Activated CD4-positive, alpha-beta T cell treated with anti-CD3 and anti-CD28 coated beads for 24 hours (primary cell): ENCODE data around the gene DAPK3.

ENCODE experiments used
- DNase-seq, 2 donors: peaks; one replicate each; pipeline ENCODE4 v3.0.0-alpha.2; 2020; ENCODE audit warnings: low read depth in 2 of 2

DAPK3 gene

GRCh38 chr19:3916033-3916432 is 54.9 kb downstream of the DAPK3 start:
- DNase-seq, result no peak

GRCh38 chr19:3914199-3914598 is 56.7 kb downstream of the DAPK3 start:
- no peak for DNase-seq

GRCh38 chr19:3910105-3910504 is 60.8 kb downstream of the DAPK3 start:
- DNase-seq, result no peak
